PFSK-1 (cell line): Measurements from ENCODE around the gene NTM.

Experiments used
- FOXP2 ChIP-seq: optimal IDR thresholded peaks from 2 replicates; pipeline ENCODE3; 2011; ENCODE audit warnings: borderline replicate concordance, control low read depth, inconsistent platforms; ENCODE audit not compliant: insufficient read depth; ENCODE audit errors: extremely low read length, extremely low read depth
- POLR2AphosphoS5 ChIP-seq: IDR thresholded peaks from 2 replicates; pipeline ENCODE4 v1.6.1; 2012; ENCODE audit warnings: low read depth, mild to moderate bottlenecking, control low read depth, low read length, moderate library complexity
- TAF1 ChIP-seq: IDR thresholded peaks from 2 replicates; pipeline ENCODE4 v1.6.1; 2012; ENCODE audit warnings: low read length, control low read depth, borderline replicate concordance; ENCODE audit not compliant: insufficient read depth
- TF ChIP-seq, protein P1 (sequence below), 2 experiments: IDR thresholded peaks; 2 replicates each; pipeline versions ENCODE4 v1.6.1 to v1.8.0; 2011 to 2012; ENCODE audit warnings: low read depth in 2 of 2, low read length in 2 of 2, control low read depth in 1 of 2, inconsistent platforms in 1 of 2, mild to moderate bottlenecking in 1 of 2, moderate library complexity in 1 of 2; ENCODE audit not compliant: insufficient read depth in 1 of 2

DNA sequence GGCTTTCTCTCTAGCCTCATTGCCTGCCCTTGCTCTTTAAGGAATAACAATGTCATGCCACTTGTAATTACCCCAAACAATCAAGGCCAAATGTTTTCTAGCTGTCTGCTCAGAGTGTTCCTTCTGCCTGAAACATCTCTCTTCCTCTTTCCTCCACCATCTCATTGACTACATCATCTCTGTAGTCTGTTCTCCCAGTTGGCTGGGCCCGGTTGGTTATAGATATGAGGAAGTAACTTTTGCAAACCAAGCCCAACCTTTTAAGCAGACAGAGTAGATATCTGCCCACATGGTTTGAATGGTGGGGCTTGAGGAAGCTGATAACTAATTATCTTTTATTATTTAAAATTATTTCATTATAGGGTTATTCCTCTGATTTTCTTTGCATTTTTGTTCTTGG, 104.5 kb downstream of the NTM start:
- TF ChIP-seq, protein P1, sequence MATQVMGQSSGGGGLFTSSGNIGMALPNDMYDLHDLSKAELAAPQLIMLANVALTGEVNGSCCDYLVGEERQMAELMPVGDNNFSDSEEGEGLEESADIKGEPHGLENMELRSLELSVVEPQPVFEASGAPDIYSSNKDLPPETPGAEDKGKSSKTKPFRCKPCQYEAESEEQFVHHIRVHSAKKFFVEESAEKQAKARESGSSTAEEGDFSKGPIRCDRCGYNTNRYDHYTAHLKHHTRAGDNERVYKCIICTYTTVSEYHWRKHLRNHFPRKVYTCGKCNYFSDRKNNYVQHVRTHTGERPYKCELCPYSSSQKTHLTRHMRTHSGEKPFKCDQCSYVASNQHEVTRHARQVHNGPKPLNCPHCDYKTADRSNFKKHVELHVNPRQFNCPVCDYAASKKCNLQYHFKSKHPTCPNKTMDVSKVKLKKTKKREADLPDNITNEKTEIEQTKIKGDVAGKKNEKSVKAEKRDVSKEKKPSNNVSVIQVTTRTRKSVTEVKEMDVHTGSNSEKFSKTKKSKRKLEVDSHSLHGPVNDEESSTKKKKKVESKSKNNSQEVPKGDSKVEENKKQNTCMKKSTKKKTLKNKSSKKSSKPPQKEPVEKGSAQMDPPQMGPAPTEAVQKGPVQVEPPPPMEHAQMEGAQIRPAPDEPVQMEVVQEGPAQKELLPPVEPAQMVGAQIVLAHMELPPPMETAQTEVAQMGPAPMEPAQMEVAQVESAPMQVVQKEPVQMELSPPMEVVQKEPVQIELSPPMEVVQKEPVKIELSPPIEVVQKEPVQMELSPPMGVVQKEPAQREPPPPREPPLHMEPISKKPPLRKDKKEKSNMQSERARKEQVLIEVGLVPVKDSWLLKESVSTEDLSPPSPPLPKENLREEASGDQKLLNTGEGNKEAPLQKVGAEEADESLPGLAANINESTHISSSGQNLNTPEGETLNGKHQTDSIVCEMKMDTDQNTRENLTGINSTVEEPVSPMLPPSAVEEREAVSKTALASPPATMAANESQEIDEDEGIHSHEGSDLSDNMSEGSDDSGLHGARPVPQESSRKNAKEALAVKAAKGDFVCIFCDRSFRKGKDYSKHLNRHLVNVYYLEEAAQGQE (IDR thresholded peaks at IDR 0.05; ENCODE audit: insufficient read depth in 1 of 2, low read depth in 2 of 2, low read length in 2 of 2), result no peak
- TF ChIP-seq FOXP2, result no peak
- no peak for TF ChIP-seq POLR2AphosphoS5
- no peak for TF ChIP-seq TAF1
